ACHN (cell line): ENCODE measurements around the gene GTF2E1.
"Not testable (repeated sequence)": the region's sequence is repeated elsewhere in the genome, so short reads cannot be mapped to it uniquely, and the experiment has no call there.

Experiments
- DNase-seq: peaks from one replicate; pipeline ENCODE4 v3.0.0-alpha.2; 2015
- in situ Hi-C: cut with HindIII; loops from 2 replicates; pipeline ENCODE4 v1.10.0; 2017; ENCODE audit warnings: low sequenced_read_pairs, low pct_ligation_motif_present, low pct_unique_long_range_greater_than_20kb

Gene GTF2E1

GRCh38 chr3:120749843-120750242 is 7.3 kb downstream of the GTF2E1 start:
- in situ Hi-C loops: no loop called here

GRCh38 chr3:120752230-120752629 is 9.7 kb downstream of the GTF2E1 start:
- no peak for DNase-seq
- in situ Hi-C loops: no loop called here

More at GRCh38 chr3:120749843-120750242, 7.3 kb downstream of the GTF2E1 start:
- DNase-seq: no peak

DNA sequence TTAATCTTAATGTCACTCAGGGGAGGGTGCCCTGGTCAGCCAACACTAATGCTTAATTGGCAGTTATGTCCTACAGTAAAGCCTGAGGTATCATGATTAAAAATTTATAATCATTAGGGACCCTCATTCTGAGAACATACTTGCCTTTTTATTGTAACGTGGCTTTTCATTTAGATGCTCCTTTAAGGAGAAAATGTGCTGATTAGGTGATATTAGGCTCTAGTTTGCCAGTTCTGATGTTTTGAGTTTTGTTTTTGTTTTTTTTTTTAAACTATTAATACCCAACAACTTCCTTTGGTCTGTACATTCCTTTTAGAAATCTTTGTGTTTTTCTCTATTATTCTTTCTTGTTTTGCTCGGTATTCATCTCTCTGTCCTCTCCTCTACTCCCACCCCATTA is 10.3 kb downstream of the GTF2E1 start:
- DNase-seq: no peak
- in situ Hi-C loops: no loop called here

GRCh38 chr3:120753810-120754209 is 11.3 kb downstream of the GTF2E1 start:
- DNase-seq: no peak
- in situ Hi-C loops: no loop called here

DNA sequence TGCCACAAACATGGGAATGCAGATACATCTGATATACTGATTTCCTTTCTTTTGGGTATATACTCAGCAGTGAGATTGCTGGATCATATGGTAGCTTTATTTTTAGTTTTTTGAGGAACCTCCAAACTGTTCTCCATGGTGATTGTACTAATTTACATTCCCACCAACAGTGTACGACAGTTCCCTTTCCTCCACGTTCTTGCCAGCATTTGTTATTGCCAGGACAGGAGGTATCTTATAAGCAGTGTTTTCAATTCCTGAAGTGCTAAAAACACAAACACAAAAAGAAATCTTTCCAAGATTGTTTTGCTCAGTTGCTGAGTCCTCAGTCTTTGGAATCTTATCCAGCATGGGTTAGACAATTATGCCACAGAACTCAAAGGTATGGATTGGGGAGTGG is 13.5 kb downstream of the GTF2E1 start:
- no peak for DNase-seq
- in situ Hi-C loops: no loop called here

DNA sequence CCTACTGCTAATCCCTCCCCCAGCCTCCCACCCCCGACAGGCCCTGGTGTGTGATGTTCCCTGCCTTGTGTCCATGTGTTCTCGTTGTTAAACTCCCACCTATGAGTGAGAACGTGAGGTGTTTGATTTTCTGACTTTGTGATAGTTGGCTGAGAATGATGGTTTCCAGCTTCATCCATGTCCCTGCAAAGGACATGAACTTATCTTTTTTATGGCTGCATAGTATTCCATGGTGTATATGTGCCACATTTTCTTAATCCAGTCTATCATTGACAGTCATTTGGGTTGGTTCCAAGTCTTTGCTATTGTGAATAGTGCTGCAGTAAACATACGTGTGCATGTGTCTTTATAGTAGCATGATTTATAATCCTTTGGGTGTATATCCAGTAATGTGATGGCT is 16.0 kb downstream of the GTF2E1 start:
- in situ Hi-C loops, DNase-seq: not testable (repeated sequence)

DNA sequence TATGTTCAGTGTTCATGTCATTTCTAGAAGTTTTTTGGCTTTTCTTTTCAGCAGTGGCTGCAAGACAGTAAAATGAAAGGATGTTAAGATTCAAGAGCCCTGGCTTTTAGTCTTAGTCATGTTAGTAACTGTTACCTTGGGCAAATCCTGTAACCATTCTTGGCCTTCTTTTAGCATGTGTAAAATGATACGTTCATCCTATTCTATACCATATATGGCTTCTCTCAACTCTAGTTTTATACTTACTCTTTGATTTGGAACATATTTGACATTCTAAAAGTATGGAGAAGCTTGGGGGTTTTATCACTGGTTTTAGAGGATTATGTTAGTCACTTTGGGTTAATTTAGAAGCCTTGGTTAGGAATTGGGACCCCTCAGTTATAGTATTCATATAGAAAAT is 20.1 kb downstream of the GTF2E1 start:
- no peak for DNase-seq
- in situ Hi-C loops: no loop called here

DNA sequence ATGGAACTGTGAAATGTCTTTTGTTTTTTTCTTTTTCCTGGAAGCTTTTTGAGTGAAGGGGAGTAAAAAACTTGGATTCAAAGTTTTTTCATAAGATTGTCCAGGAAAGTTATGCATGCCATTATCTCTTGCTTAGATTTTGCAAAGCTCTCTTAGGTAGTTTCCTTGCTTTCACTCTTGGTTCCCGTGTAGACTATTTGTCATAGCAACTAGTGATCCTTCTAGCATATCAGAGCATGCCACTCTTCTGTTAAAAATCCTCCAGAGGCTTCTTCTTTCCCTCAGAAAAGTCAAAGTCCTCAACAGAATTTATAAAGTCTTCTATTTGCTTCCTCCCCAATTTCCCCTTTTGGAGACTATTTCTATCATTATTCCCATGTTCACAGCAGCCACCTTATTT is 21.1 kb downstream of the GTF2E1 start:
- no peak for DNase-seq
- in situ Hi-C loops: no loop called here

DNA sequence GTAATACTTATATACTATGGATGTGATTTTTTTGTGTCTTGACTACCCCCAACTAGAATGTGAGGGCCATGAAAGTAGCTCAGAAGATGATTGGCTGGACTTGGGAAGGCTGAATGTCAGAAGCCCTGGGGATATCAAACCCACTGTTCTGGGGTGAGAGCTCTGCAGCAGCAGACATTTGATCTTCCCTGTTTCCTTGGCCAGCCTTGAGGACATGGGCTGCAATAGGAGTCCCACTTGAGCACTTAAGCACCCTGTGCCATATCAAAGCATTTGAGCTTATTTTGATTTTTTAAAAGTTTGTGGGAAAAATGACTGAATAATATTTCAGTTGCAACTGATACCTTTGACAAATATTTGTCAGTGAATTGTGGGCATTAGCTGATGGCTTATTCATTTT is 21.7 kb downstream of the GTF2E1 start:
- in situ Hi-C loops: no loop called here
- no peak for DNase-seq

- no peak for DNase-seq
- in situ Hi-C loops: no loop called here
These were observed 23.4 kb downstream of the GTF2E1 start for GRCh38 chr3:120765830-120766493.

- in situ Hi-C loops: no loop called here
- DNase-seq: no peak
These were observed 24.0 kb downstream of the GTF2E1 start for GRCh38 chr3:120766576-120766975.

GRCh38 chr3:120767106-120767505 is 24.6 kb downstream of the GTF2E1 start:
- in situ Hi-C loops: no loop called here
- no peak for DNase-seq

DNA sequence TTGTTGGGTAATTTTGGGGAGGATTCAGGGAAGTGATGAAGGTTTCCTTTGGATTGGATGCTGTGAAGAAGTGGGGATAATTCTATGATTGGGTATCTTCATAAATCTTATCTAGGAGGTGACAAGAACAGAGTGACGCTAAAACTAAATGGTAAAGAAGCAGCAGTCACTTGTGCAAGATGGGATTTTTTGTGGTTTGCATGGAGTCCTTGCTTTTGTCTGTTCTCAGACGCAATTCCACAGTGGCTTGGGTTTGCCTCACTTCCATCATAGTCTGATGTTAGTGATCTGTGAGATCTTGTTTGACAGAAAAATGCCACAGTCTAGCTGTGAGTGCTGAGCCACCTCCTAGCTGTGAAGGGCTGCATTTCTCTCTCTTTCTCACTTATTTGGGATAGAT is 26.9 kb downstream of the GTF2E1 start:
- in situ Hi-C loops: no loop called here
- DNase-seq: no peak

GRCh38 chr3:120770891-120771290 is 28.3 kb downstream of the GTF2E1 start:
- DNase-seq: no peak
- in situ Hi-C loops: no loop called here

GRCh38 chr3:120772081-120772480 is 29.5 kb downstream of the GTF2E1 start:
- DNase-seq: no peak
- in situ Hi-C loops: no loop called here

DNA sequence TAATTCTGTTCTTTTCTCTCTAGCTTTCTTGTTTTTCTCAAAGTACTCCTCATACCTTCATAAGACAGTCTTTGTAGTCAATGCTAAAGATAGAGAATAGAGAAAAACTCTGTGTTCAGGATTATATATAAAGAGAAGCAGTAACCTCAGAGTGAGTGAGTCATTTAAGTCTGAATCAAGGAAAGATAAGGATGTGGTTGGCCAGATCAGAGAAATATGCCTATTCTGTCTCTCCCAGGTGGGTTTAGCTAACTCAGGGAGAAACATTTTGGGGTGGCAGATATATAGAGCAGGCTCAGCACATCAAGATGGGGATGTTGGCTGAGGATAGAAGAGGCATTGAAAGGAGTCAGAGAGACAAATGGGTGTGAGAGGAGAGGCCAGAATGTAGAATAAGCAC is 31.4 kb downstream of the GTF2E1 start:
- peak; percentile 19 for DNase-seq
- in situ Hi-C loops: no loop called here

GRCh38 chr3:120775411-120775810 is 32.9 kb downstream of the GTF2E1 start:
- in situ Hi-C loops: no loop called here
- no peak for DNase-seq

DNA sequence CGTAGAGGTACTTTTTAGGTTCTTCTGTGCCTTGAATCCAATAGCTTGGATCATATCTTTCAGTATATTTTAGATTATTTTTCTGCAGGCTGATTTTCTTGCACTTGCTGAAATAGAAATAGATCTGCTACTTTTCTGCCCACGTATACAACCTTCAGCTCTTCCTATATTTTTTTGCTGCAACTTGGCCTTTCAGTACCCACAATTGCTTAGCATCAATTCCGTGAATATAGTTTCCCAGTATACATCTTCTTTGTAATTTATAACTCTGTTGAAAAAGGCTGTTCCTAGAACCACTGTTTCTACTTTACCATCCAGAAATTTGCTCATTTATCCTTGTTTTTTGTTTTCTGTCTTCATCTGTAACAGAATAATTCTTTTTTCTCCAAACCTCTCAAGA is 36.2 kb downstream of the GTF2E1 start:
- in situ Hi-C loops: no loop called here
- DNase-seq: no peak

DNA sequence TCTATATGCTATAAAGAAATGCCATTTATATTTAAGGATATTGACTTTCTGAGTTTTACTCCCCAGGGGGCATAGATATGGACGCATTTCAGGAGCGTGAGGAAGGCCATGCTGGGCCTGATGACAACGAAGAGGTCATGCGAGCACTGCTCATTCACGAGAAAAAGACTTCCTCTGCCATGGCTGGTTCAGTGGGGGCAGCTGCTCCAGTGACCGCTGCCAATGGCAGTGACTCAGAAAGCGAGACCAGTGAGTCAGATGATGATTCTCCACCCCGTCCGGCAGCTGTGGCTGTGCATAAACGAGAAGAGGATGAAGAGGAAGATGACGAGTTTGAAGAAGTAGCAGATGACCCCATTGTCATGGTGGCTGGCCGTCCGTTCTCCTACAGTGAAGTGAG is 38.4 kb downstream of the GTF2E1 start:
- in situ Hi-C loops: no loop called here
- DNase-seq: peak; percentile 89

DNA sequence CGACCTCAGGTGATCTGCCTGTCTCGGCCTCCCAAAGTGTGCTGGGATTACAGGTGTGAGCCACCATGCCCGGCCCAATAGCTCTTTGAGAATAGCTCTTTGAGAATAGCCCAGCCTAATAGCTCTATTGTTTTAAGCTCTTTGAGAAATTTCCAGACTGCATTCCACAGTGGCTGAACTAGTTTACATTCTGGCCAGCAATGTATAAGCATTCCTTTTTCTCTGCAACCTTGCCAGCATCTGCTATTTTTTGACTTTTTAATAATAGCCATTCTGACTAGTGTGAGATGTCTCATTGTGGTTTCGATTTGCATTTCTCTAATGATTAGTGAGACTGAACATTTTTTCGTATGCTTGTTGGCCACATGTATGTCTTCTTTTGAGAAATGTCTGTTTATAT is 43.3 kb downstream of the GTF2E1 start:
- in situ Hi-C loops, DNase-seq: not testable (repeated sequence)

DNA sequence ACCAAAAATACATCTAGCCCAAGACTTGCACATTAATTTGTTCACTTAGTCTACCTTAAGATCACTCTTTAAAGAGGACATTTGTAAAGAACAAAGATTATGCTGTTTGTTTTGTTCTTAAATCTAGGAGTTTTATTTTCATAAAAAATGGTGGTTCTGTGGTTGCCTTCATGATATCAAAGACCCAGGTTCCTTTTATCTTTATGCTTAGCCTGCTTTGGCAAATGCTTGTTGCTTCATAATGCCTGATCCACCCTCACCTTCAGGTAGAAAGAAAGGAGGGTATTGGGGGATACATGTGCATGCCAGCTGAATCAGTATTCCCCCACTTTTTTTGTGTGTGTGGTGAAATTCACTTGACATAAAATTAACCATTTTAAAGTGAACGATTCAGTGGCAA is 48.5 kb downstream of the GTF2E1 start:
- in situ Hi-C loops: no loop called here
- DNase-seq: no peak
